ENCODE measurements around the gene OR51E2.

- TF ChIP-seq CTCF (IDR thresholded peaks at IDR 0.05) (no peak), POLR2A (IDR thresholded peaks at IDR 0.05) (no peak)
Observed at GRCh38 chr11:4673781-4674180, 23.9 kb downstream of the OR51E2 start.
